Mesenchymal stem cell (in vitro differentiated cells and primary cell): ENCODE results near the gene CCDC38.

Experiments
- DNase-seq: peaks from one replicate; pipeline ENCODE4 v3.0.0-alpha.2; 2013
- H2AFZ ChIP-seq: one replicate; pipeline ENCODE4 v1.6.1; 2013; ENCODE audit warnings: low read depth, mild to moderate bottlenecking, control low read depth, inconsistent platforms, low read length, moderate library complexity
- H2AK5ac ChIP-seq: 2 replicates; pipeline ENCODE4 v1.6.1; 2013; ENCODE audit warnings: low read length, moderate library complexity, mild to moderate bottlenecking, inconsistent platforms; ENCODE audit not compliant: severe bottlenecking
- H2BK120ac ChIP-seq: one replicate; pipeline ENCODE4 v1.6.1; 2013; ENCODE audit warnings: low read depth, mild to moderate bottlenecking, inconsistent platforms, low read length, moderate library complexity
- H2BK12ac ChIP-seq, 2 experiments: one replicate each; pipeline ENCODE4 v1.6.1; 2013; ENCODE audit warnings: inconsistent platforms in 2 of 2, low read length in 2 of 2, mild to moderate bottlenecking in 2 of 2, moderate library complexity in 2 of 2, control low read depth in 1 of 2
- H2BK15ac ChIP-seq: one replicate; pipeline ENCODE4 v1.6.1; 2013; ENCODE audit warnings: mild to moderate bottlenecking, low read depth, inconsistent platforms; ENCODE audit not compliant: poor library complexity, severe bottlenecking
- H2BK5ac ChIP-seq: 2 replicates; pipeline ENCODE4 v1.6.1; 2013; ENCODE audit warnings: low read depth, mild to moderate bottlenecking, low read length, control low read depth, inconsistent platforms; ENCODE audit not compliant: poor library complexity, severe bottlenecking
- H3K14ac ChIP-seq, 2 experiments: one replicate each; pipeline ENCODE4 v1.6.1; 2013; ENCODE audit warnings: inconsistent platforms in 2 of 2, low read length in 2 of 2, control low read depth in 1 of 2, mild to moderate bottlenecking in 1 of 2, moderate library complexity in 1 of 2
- H3K18ac ChIP-seq, 2 experiments: one replicate each; pipeline ENCODE4 v1.6.1; 2013; ENCODE audit warnings: inconsistent platforms in 2 of 2, low read length in 2 of 2, control low read depth in 1 of 2, low read depth in 1 of 2, mild to moderate bottlenecking in 1 of 2
- H3K23ac ChIP-seq, 2 experiments: one replicate each; pipeline ENCODE4 v1.6.1; 2013; ENCODE audit warnings: inconsistent platforms in 2 of 2, low read length in 2 of 2, mild to moderate bottlenecking in 2 of 2, moderate library complexity in 2 of 2, control low read depth in 1 of 2
- H3K27ac ChIP-seq: 2 replicates; pipeline ENCODE4 v1.5.1; 2013; ENCODE audit warnings: mild to moderate bottlenecking, moderate library complexity, low read length, control low read depth, inconsistent platforms; ENCODE audit not compliant: poor library complexity, severe bottlenecking
- H3K27me3 ChIP-seq, 2 experiments: 2 replicates each; pipeline versions ENCODE4 v1.6.1 to v1.7.0; 2013; ENCODE audit warnings: low read length in 2 of 2, mild to moderate bottlenecking in 2 of 2, moderate library complexity in 2 of 2, control low read depth in 1 of 2, inconsistent platforms in 1 of 2; ENCODE audit not compliant: control insufficient read depth in 1 of 2, insufficient read depth in 1 of 2
- H3K36me3 ChIP-seq, 2 experiments: 2 replicates each; pipeline versions ENCODE4 v1.6.1 to v1.7.0; 2013; ENCODE audit warnings: low read length in 2 of 2, control low read depth in 1 of 2, inconsistent platforms in 1 of 2, low read depth in 1 of 2, mild to moderate bottlenecking in 1 of 2; ENCODE audit not compliant: insufficient read depth in 2 of 2, control insufficient read depth in 1 of 2
- H3K4ac ChIP-seq, 2 experiments: one replicate each; pipeline ENCODE4 v1.6.1; 2013; ENCODE audit warnings: inconsistent platforms in 2 of 2, low read length in 2 of 2, mild to moderate bottlenecking in 2 of 2, moderate library complexity in 2 of 2, control low read depth in 1 of 2, low read depth in 1 of 2
- H3K4me1 ChIP-seq: 2 replicates; pipeline ENCODE4 v1.6.1; 2013; ENCODE audit warnings: low read depth, low read length, control low read depth; ENCODE audit not compliant: control insufficient read depth, insufficient read depth
- H3K4me2 ChIP-seq: 2 replicates; pipeline ENCODE4 v1.6.1; 2013; ENCODE audit warnings: low read length, mild to moderate bottlenecking, inconsistent platforms; ENCODE audit not compliant: poor library complexity, severe bottlenecking
- H3K4me3 ChIP-seq, 2 experiments: 2 replicates each; pipeline versions ENCODE4 v1.5.1 to v1.7.0; 2013; ENCODE audit warnings: low read length in 2 of 2, mild to moderate bottlenecking in 2 of 2, control low read depth in 1 of 2, low read depth in 1 of 2; ENCODE audit not compliant: insufficient read depth in 1 of 2
- H3K79me1 ChIP-seq: replicated peaks from 2 replicates; pipeline ENCODE4 v1.6.1; 2013; ENCODE audit warnings: mild to moderate bottlenecking, control low read depth, low read length, inconsistent platforms; ENCODE audit not compliant: poor library complexity, severe bottlenecking
- H3K9ac ChIP-seq: 2 replicates; pipeline ENCODE4 v1.7.0; 2013; ENCODE audit warnings: mild to moderate bottlenecking, low read length, moderate library complexity
- H3K9me3 ChIP-seq: 2 replicates; pipeline ENCODE4 v1.7.0; 2013; ENCODE audit warnings: mild to moderate bottlenecking, low read length; ENCODE audit not compliant: control insufficient read depth
- H4K8ac ChIP-seq: one replicate; pipeline ENCODE4 v1.6.1; 2013; ENCODE audit warnings: inconsistent platforms, mild to moderate bottlenecking, low read length, moderate library complexity
- H4K91ac ChIP-seq: one replicate; pipeline ENCODE4 v1.6.1; 2013; ENCODE audit warnings: mild to moderate bottlenecking, low read length, inconsistent platforms
- WGBS: methylation state at CpG from one replicate; pipeline ENCODE4 v1.1.7; 2013; ENCODE audit warnings: mixed read lengths; 5-methylcytosine and 5-hydroxymethylcytosine counted together

Gene CCDC38

GRCh38 chr12:95986635-95987570 lies 44.5 kb upstream of the CCDC38 start:
- Histone ChIP-seq H2BK120ac (no peak overlapping the region), H3K9me3 (no peaks in the 10 kb centered on the region), H3K4me1 (no peaks in the 10 kb centered on the region), H2BK5ac (no peak overlapping the region), H3K9ac (no peak overlapping the region), H3K36me3 (no peaks in the 10 kb centered on the region), H3K14ac (no peak overlapping the region), H3K4me3 (no peak overlapping the region), H2AFZ (no peak overlapping the region), H4K8ac (peak overlapping the region; percentile 25), H3K18ac (no peak overlapping the region), H2BK15ac (no peak overlapping the region), H4K91ac (no peak overlapping the region), H3K79me1 (no peaks in the 10 kb centered on the region), H3K4me2 (no peak overlapping the region), H3K23ac (no peak overlapping the region), H2BK12ac (no peak overlapping the region), H3K4ac (no peak overlapping the region), H3K27ac (no peak overlapping the region), H3K27me3 (peaks cover 3 to 21% of the 10 kb centered on the region in 2 experiments), H2AK5ac (no peak overlapping the region)
- 65% methylated on average over 10 of the region's 14 CpGs for WGBS
- no peak for DNase-seq

GRCh38 chr12:95984682-95985081 lies 42.3 kb upstream of the CCDC38 start:
- H3K4ac ChIP-seq, result no peak overlapping the region
- H2BK120ac ChIP-seq, result no peak overlapping the region
- peaks cover 3 to 11% of the 10 kb centered on the region in 2 experiments for H3K27me3 ChIP-seq

GRCh38 chr12:95982602-95983001 lies 40.2 kb upstream of the CCDC38 start:
- no peak overlapping the region for H3K18ac ChIP-seq
- H3K4me2 ChIP-seq, result no peak overlapping the region
- H2AFZ ChIP-seq, result no peak overlapping the region
- 93% methylated on average over 1 of the region's 1 CpG for WGBS
- H3K27me3 ChIP-seq, result no peaks in the 10 kb centered on the region
- H3K36me3 ChIP-seq, result no peaks in the 10 kb centered on the region
- H3K23ac ChIP-seq, result no peak overlapping the region
- H3K9ac ChIP-seq, result no peak overlapping the region
- no peaks in the 10 kb centered on the region for H3K79me1 ChIP-seq
- no peak overlapping the region for H4K91ac ChIP-seq
- H2BK12ac ChIP-seq, result no peak overlapping the region
- no peaks in the 10 kb centered on the region for H3K9me3 ChIP-seq
- H3K4me3 ChIP-seq, result no peak overlapping the region
- no peak overlapping the region for H3K14ac ChIP-seq
- H2BK120ac ChIP-seq, result no peak overlapping the region
- no peak overlapping the region for H2BK5ac ChIP-seq
- H4K8ac ChIP-seq, result no peak overlapping the region
- H3K27ac ChIP-seq, result no peak overlapping the region
- H3K4ac ChIP-seq, result no peak overlapping the region
- H2AK5ac ChIP-seq, result no peak overlapping the region
- no peak overlapping the region for H2BK15ac ChIP-seq
- no peak for DNase-seq
- H3K4me1 ChIP-seq, result no peaks in the 10 kb centered on the region

More at GRCh38 chr12:95984682-95985081, 42.3 kb upstream of the CCDC38 start:
- H3K14ac ChIP-seq, result no peak overlapping the region
- no peak overlapping the region for H3K18ac ChIP-seq
- H3K4me3 ChIP-seq, result no peak overlapping the region
- H3K79me1 ChIP-seq, result no peaks in the 10 kb centered on the region
- no peak for DNase-seq
- H2AK5ac ChIP-seq, result no peak overlapping the region
- no peak overlapping the region for H3K27ac ChIP-seq
- H3K4me2 ChIP-seq, result no peak overlapping the region
- H3K4me1 ChIP-seq, result no peaks in the 10 kb centered on the region
- no peak overlapping the region for H3K9ac ChIP-seq
- no peak overlapping the region for H4K8ac ChIP-seq
- no peak overlapping the region for H4K91ac ChIP-seq
- no CpG with 5 or more reads among the region's 1 CpG for WGBS
- no peak overlapping the region for H2BK15ac ChIP-seq
- H2AFZ ChIP-seq, result no peak overlapping the region
- H2BK5ac ChIP-seq, result no peak overlapping the region
- H2BK12ac ChIP-seq, result no peak overlapping the region
- no peaks in the 10 kb centered on the region for H3K9me3 ChIP-seq
- H3K23ac ChIP-seq, result no peak overlapping the region
- H3K36me3 ChIP-seq, result no peaks in the 10 kb centered on the region

- Histone ChIP-seq H3K36me3 (no peaks in the 10 kb centered on the region), H3K14ac (no peak overlapping the region), H3K4me2 (no peak overlapping the region), H4K91ac (no peak overlapping the region), H3K4ac (no peak overlapping the region), H2BK15ac (no peak overlapping the region), H2AK5ac (no peak overlapping the region), H3K9me3 (no peaks in the 10 kb centered on the region), H3K4me1 (no peaks in the 10 kb centered on the region), H3K79me1 (no peaks in the 10 kb centered on the region), H3K4me3 (no peak overlapping the region), H2BK120ac (no peak overlapping the region), H4K8ac (no peak overlapping the region), H3K27ac (no peak overlapping the region), H3K18ac (no peak overlapping the region), H3K9ac (no peak overlapping the region), H2BK12ac (no peak overlapping the region), H3K27me3 (no peaks in the 10 kb centered on the region), H2AFZ (no peak overlapping the region), H2BK5ac (no peak overlapping the region), H3K23ac (no peak overlapping the region)
- DNase-seq, result no peak
- WGBS, result 87% methylated on average over 5 of the region's 5 CpGs
Observed at GRCh38 chr12:95980437-95980836, 38.0 kb upstream of the CCDC38 start.
